A673 (cell line): ENCODE measurements around the gene PANK3. TPM values are rescaled to one million over a fixed set of nuclear protein-coding genes. Genes with fewer than 3 reads are reported as not detected.
A peak's percentile ranks its signal among the peaks of the same experiment; 100 is the strongest.

Experiments
- BruUV-seq: library from RNA; stranded (reverse); fragments of 400-500 nt; replicated peaks from 2 replicates; lab custom pipeline; 2021; lab: Mats Ljungman, UMichigan
- CTCF ChIA-PET: fragments of 300-600 bp; sonication (Branson Sonifier 250); formaldehyde crosslinking; loops from one replicate; lab custom pipeline; 2022; ENCODE audit warnings: antibody characterized with exemption; lab: Charles Lee
- POLR2A ChIA-PET: fragments of 300-600 bp; sonication (Branson Sonifier 250); formaldehyde crosslinking; loops from one replicate; lab custom pipeline; 2022; ENCODE audit warnings: antibody characterized with exemption; ENCODE audit not compliant: low non-redundant PET; lab: Charles Lee
- DNase-seq: peaks from one replicate; pipeline ENCODE4 v3.0.0-alpha.2; 2015; ENCODE audit warnings: low spot score
- H3K27ac ChIP-seq: fragments of 200-600 bp; sonication (generic); 2 replicates; pipeline ENCODE4 v1.5.1; 2016; ENCODE audit warnings: mixed run types, low read depth, mild to moderate bottlenecking, mixed read lengths, antibody characterized with exemption, low read length; ENCODE audit not compliant: poor library complexity, severe bottlenecking
- H3K27me3 ChIP-seq: fragments of 200-600 bp; sonication (generic); replicated peaks from 2 replicates; pipeline ENCODE4 v1.6.1; 2017; ENCODE audit warnings: mixed run types, low read depth, mild to moderate bottlenecking, mixed read lengths, antibody characterized with exemption, low read length; ENCODE audit not compliant: insufficient read depth, poor library complexity
- H3K36me3 ChIP-seq: fragments of 200-600 bp; sonication (generic); 2 replicates; pipeline ENCODE4 v1.6.1; 2016; ENCODE audit warnings: mixed run types, mild to moderate bottlenecking, mixed read lengths, antibody characterized with exemption, low read length; ENCODE audit not compliant: insufficient read depth, poor library complexity, severe bottlenecking
- H3K4me1 ChIP-seq: fragments of 200-600 bp; sonication (generic); 2 replicates; pipeline ENCODE4 v1.6.1; 2017; ENCODE audit warnings: mixed run types, mild to moderate bottlenecking, mixed read lengths, antibody characterized with exemption, low read length; ENCODE audit not compliant: insufficient read depth, poor library complexity, severe bottlenecking
- H3K4me3 ChIP-seq: fragments of 200-600 bp; sonication (generic); 2 replicates; pipeline ENCODE4 v1.5.1; 2016; ENCODE audit warnings: low read depth, mixed run types, mild to moderate bottlenecking, mixed read lengths, low read length; ENCODE audit not compliant: poor library complexity, severe bottlenecking
- H3K9me3 ChIP-seq: fragments of 200-600 bp; sonication (generic); 2 replicates; pipeline ENCODE4 v1.6.1; 2016; ENCODE audit warnings: mixed run types, low read depth, mild to moderate bottlenecking, mixed read lengths, antibody characterized with exemption, low read length; ENCODE audit not compliant: poor library complexity, severe bottlenecking
- CTCF ChIP-seq: fragments of 300-800, 200-600 bp; sonication (generic); conservative IDR thresholded peaks from 2 replicates; pipeline ENCODE4 v1.5.1; 2017; ENCODE audit warnings: low read depth, mild to moderate bottlenecking, antibody characterized with exemption, low read length, moderate library complexity, mixed read lengths
- EZH2 ChIP-seq: fragments of 200-600 bp; sonication (generic); IDR thresholded peaks from 2 replicates; pipeline ENCODE4 v1.6.1; 2017; ENCODE audit warnings: borderline replicate concordance, low read depth, mild to moderate bottlenecking, mixed read lengths, antibody characterized with exemption, low read length; ENCODE audit not compliant: poor library complexity, severe bottlenecking
- intact Hi-C: fragments of 100-400 bp; cut with micrococcal nuclease; formaldehyde crosslinking; loops from one replicate; pipeline ENCODE4 v1.10.0; 2022; ENCODE audit not compliant: unreplicated experiment
- total RNA-seq: library from RNA; stranded (reverse); gene quantifications from 2 replicates; pipeline ENCODE4 v1.2.3, GENCODE V29; 2021

The PANK3 gene
- total RNA-seq, 1 experiment from 2014 or later, result 79.2 TPM

DNA sequence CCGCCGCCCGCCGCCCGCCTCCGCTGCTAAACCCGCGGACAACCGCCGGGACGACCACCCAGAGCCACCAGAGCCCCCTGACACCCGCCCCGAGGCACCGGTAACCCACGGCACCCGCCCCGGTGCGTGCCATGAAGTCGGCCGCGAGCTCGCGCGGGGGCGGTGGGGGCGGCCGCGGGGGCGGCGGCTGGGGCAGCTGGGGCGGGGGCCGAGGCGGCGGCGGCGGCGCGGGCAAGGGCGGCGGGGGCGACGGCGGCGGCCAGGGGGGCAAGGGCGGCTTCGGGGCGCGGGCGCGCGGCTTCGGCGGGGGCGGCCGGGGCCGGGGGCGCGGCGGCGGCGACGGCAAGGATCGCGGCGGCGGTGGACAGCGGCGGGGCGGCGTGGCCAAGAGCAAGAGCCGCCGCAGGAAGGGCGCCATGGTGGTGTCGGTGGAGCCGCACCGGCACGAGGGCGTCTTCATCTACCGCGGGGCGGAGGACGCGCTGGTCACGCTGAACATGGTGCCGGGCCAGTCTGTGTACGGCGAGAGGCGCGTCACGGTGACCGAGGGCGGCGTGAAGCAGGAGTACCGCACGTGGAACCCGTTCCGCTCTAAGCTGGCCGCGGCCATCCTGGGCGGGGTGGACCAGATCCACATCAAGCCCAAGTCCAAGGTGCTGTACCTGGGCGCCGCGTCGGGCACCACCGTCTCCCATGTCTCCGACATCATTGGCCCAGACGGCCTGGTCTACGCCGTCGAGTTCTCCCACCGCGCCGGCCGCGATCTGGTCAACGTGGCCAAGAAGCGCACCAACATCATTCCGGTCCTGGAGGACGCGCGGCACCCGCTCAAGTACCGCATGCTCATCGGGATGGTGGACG lies 49.6 kb downstream of the PANK3 start:
- no peak overlapping the region for H3K27ac ChIP-seq
- ChIA-PET POLR2A (no interaction called here), CTCF (no interaction called here)
- H3K4me1 ChIP-seq, result no peaks in the 10 kb centered on the region
- TF ChIP-seq EZH2 (no peak), CTCF (no peak)
- H3K9me3 ChIP-seq, result no peaks in the 10 kb centered on the region
- no peaks in the 10 kb centered on the region for H3K36me3 ChIP-seq
- intact Hi-C loops, result no loop called here
- no TSS peak for BruUV-seq
- DNase-seq, result no peak
- H3K4me3 ChIP-seq, result no peak overlapping the region
- peaks cover 20% of the 10 kb centered on the region for H3K27me3 ChIP-seq

DNA sequence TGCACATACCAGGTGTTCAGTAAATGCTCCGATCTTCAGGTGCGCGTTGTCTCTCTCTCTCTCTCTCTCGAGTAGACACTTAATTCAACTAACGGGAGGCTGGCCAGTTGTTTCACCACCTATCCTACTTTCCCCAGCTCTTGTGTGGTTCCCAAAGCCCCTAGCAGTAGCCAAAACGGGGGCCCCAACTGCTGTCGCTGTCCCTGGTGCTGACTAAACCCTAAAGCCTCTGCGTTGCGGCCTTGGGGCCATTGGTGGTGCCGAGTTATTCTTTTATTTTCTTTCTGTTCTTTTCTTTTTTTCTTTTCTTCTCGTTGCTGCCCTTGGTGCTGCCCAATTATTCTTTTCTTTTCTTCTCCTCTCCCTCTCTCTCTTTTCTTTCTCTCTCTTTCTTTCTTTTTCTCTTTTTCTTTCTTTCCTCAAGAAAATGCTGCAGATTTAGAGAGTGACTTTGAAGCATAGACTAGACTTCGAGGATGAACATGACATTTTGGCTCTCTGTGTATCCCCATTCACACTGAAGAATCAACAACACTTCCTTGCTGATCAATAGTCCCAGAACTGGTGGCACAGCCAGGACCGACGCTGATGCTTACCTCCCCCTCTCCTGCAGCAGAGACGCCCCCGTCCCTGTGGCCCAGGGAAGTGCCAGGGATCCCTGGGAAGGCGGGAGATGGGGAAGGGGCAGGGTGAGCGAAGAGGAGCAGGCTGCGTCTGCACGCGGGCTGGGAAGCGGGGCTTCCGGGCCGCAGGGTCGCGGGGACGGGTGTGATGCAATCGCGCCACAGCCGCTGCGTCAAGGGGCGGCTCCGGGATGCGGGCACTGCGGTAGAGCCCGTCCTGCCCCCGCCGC lies 50.4 kb downstream of the PANK3 start, which contains the start of gene FBLL1:
Gene FBLL1, plus strand, starts transcription at position 785 of the 853 bp plus-strand sequence. CDS start 200 bp downstream, outside the sequence.
- DNase-seq, result peak; percentile 50
- Histone ChIP-seq H3K36me3 (no peaks in the 10 kb centered on the region), H3K4me1 (no peaks in the 10 kb centered on the region), H3K4me3 (peak within 1 kb of the TSS; percentile 28), H3K9me3 (no peaks in the 10 kb centered on the region), H3K27me3 (peaks cover 20% of the 10 kb centered on the region), H3K27ac (no peak within 1 kb of the TSS)
- CTCF ChIA-PET, result no interaction called here
- TF ChIP-seq EZH2 (peak; percentile 50), CTCF (no peak)
- POLR2A ChIA-PET, result no interaction called here
- no TSS peak for BruUV-seq
- intact Hi-C loops, result no loop called here

GRCh38 chr5:168527756-168528295 lies 51.3 kb downstream of the PANK3 start:
- TF ChIP-seq CTCF (no peak), EZH2 (no peak)
- intact Hi-C loops, result no loop called here
- BruUV-seq, result no TSS peak
- POLR2A ChIA-PET, result no interaction called here
- CTCF ChIA-PET, result no interaction called here
- no peaks in the 10 kb centered on the region for H3K9me3 ChIP-seq
- H3K4me3 ChIP-seq, result no peak overlapping the region
- H3K36me3 ChIP-seq, result no peaks in the 10 kb centered on the region
- DNase-seq, result no peak
- peaks cover 20% of the 10 kb centered on the region for H3K27me3 ChIP-seq
- no peaks in the 10 kb centered on the region for H3K4me1 ChIP-seq
- no peak overlapping the region for H3K27ac ChIP-seq
